ENCODE data around the gene TADA2B. TPM values are rescaled to one million over a fixed set of nuclear protein-coding genes. Genes with fewer than 3 reads are reported as not detected.

The TADA2B gene
- total RNA-seq, 2 donors from 2014 or later: 21.5 to 24.2 TPM

DNA sequence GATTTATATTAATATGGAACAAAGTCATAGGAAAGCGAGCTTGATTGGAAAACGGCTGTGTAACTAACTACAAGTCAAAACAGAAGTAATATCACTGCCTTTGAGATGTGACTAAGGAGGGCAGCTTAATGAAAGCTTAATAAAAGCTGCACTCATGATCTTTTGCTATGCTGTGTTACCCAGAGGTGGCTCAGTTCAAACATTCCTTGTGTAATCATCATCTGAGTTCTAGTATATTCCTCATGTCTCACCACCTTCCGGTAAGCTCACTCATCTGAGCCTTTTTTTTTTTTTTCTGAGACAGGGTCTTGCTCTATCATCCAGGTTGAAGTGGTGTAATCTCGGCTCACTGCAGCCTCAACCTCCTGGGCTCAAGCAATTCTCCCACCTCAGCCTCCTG is 19.6 kb downstream of the TADA2B start:
- H3K36me3 ChIP-seq: peaks cover 52% of the 10 kb centered on the region

DNA sequence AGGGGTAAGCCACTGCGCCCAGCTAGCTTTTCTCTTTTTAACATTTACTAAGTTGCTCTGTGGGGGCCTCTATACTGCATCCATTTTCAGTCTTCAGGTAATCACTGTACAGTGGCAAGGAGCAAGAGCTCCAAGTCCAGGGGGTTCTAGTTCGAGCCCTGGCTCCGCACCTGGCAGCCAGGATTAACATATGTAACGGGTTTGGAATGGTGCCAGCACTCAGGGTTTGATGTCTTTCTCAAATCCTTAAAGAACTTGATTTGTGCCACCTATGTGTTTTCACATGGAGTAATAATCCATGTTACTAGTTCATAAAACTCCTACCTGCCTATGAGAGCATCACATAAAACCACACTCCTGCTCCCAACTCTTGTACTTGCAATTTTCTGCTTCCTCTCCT is 20.2 kb downstream of the TADA2B start:
- Histone ChIP-seq H3K36me3 (peaks cover 47% of the 10 kb centered on the region), H3K27ac (no peak overlapping the region), H3K9me3 (no peaks in the 10 kb centered on the region), H3K4me1 (ENCODE audit: control insufficient read depth in 1 of 2, low read depth in 2 of 2) (peaks cover 12 to 17% of the 10 kb centered on the region in 2 donors), H3K4me3 (no peak overlapping the region), H3K27me3 (replicated peaks; ENCODE audit: insufficient read depth) (no peaks in the 10 kb centered on the region)
- no peak for DNase-seq (ENCODE audit: low spot score)
- ATAC-seq (ENCODE audit: insufficient number of reproducible peaks, low FRiP score, low read depth): no peak
- no peak for TF ChIP-seq CTCF (IDR thresholded peaks at IDR 0.05)

More for the DNA sequence above, 19.6 kb downstream of the TADA2B start:
- DNase-seq (ENCODE audit: low spot score) (no peak), ATAC-seq (ENCODE audit: insufficient number of reproducible peaks, low FRiP score, low read depth) (no peak)
- no peak for TF ChIP-seq CTCF (IDR thresholded peaks at IDR 0.05)
- H3K27me3 ChIP-seq (replicated peaks; ENCODE audit: insufficient read depth): no peaks in the 10 kb centered on the region
- H3K9me3 ChIP-seq: no peaks in the 10 kb centered on the region
- no peak overlapping the region for H3K4me3 ChIP-seq
- no peak overlapping the region for H3K27ac ChIP-seq
- H3K4me1 ChIP-seq (ENCODE audit: control insufficient read depth in 1 of 2, low read depth in 2 of 2): peaks cover 12 to 17% of the 10 kb centered on the region in 2 donors

- Histone ChIP-seq H3K36me3 (peaks cover 25% of the 10 kb centered on the region), H3K27me3 (replicated peaks; ENCODE audit: insufficient read depth) (no peaks in the 10 kb centered on the region), H3K4me3 (no peak overlapping the region), H3K4me1 (ENCODE audit: control insufficient read depth in 1 of 2, low read depth in 2 of 2) (peaks cover 20 to 25% of the 10 kb centered on the region in 2 donors), H3K9me3 (no peaks in the 10 kb centered on the region), H3K27ac (no peak overlapping the region)
- TF ChIP-seq CTCF (IDR thresholded peaks at IDR 0.05): no peak
- no peak for DNase-seq (ENCODE audit: low spot score)
- no peak for ATAC-seq (ENCODE audit: insufficient number of reproducible peaks, low FRiP score, low read depth)
Measured at GRCh38 chr4:7066006-7066405, 22.8 kb downstream of the TADA2B start.

DNA sequence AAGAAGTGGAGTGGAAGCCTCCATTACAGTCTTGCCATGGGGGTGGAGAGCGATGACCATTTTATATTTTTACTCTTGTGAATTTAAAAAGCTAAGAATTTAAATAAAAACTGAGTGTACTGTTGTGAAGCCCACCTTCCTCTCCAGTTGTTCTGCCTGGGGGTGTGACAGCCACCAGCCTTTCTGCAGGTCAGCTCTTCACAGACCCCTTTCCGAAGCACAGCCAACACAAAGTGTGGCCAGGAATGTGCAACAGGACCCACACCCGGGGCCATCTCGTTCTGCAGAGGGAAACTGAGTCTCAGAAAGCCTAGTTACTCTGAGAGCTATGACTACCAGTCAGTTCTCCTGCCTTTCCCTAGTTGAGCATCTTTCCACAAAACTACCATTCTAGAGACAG is 23.3 kb downstream of the TADA2B start:
- DNase-seq (ENCODE audit: low spot score) (no peak), ATAC-seq (ENCODE audit: insufficient number of reproducible peaks, low FRiP score, low read depth) (no peak)
- Histone ChIP-seq H3K4me1 (ENCODE audit: control insufficient read depth in 1 of 2, low read depth in 2 of 2) (peaks cover 20 to 25% of the 10 kb centered on the region in 2 donors), H3K9me3 (no peaks in the 10 kb centered on the region), H3K27me3 (replicated peaks; ENCODE audit: insufficient read depth) (no peaks in the 10 kb centered on the region), H3K36me3 (peaks cover 20% of the 10 kb centered on the region), H3K27ac (no peak overlapping the region), H3K4me3 (peak overlapping the region; percentile 98)
- no peak for TF ChIP-seq CTCF (IDR thresholded peaks at IDR 0.05)

GRCh38 chr4:7067126-7067451 is 23.9 kb downstream of the TADA2B start:
- no peak for TF ChIP-seq CTCF (IDR thresholded peaks at IDR 0.05)
- Histone ChIP-seq H3K4me1 (ENCODE audit: control insufficient read depth in 1 of 2, low read depth in 2 of 2) (peaks cover 20 to 25% of the 10 kb centered on the region in 2 donors), H3K9me3 (no peaks in the 10 kb centered on the region), H3K27me3 (replicated peaks; ENCODE audit: insufficient read depth) (no peaks in the 10 kb centered on the region), H3K4me3 (peak overlapping the region; percentile 98), H3K36me3 (peaks cover 14% of the 10 kb centered on the region), H3K27ac (peak overlapping the region; percentile 87 to 88)
- no peak for ATAC-seq (ENCODE audit: insufficient number of reproducible peaks, low FRiP score, low read depth)
- DNase-seq (ENCODE audit: low spot score): no peak

All from thoracic aorta (tissue), 2 donors.